GM19328 (cell line): ENCODE measurements around the gene SCP2.

Experiments used
- ATAC-seq: cut with Tn5 transposase; IDR thresholded peaks from one replicate; pipeline ENCODE4 v1.9.1; 2021; ENCODE audit warnings: mild to moderate bottlenecking, moderate library complexity; ENCODE audit not compliant: unreplicated experiment

Gene SCP2

DNA sequence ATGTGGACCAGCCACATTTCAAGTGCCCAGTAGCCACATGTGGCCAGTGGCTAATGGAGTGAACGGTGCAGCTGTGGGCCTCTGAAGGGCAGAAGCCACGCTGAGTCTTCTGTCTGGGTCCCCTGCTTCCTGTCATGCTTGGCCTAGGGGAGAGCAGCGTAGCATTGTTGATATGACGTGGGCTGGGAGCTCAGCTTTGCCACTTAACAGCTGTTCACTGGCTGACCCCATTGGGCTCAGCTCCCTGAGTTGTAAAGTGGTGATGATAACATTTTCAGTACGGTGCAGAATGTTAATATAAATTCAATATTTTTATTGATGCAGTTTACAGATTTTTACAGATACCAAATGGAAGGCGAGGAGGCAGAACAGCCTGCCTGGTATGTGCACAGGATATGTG lies 139.4 kb downstream of the SCP2 start:
- no peak for ATAC-seq

DNA sequence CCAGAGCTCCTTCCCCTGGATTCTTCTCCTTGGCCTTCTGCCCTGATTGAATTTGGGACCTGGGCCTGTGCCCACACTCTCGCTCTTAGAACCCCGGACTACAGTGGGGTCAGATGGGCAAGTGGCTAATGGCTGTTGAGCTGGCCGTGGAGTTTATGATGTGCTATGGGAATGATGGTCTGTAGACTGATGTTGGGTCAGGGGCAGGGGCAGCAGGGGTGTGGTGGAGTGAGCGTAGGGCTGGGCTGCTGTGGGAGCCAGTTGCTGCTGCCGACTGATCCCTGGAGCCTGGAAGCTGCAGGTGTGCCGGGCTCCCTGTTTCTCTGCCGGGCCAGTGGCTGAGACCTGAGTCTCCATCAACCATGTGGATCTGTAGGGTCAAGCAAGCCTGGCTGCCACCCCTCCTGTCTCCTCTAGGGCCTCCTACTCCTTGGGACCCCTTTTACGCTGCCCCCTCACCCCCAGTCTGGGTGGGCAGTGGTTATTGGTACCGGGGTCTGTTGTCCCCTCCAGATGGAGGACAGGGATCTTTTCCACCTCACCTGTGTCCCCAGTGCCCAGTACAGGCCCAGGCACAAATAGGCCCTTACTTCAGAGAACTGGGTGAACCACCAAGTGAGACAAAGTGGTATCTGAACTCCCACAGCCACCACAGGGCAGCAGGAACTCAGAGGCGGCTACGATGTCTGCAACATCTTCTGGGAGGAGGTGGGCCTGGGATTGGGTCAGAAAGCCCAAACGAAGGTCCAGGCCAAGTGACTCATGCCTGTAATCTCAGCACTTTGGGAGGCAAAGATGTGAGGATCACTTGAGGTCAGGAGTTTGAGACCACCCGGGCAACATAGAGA lies 140.0 kb downstream of the SCP2 start:
- ATAC-seq: no peak

DNA sequence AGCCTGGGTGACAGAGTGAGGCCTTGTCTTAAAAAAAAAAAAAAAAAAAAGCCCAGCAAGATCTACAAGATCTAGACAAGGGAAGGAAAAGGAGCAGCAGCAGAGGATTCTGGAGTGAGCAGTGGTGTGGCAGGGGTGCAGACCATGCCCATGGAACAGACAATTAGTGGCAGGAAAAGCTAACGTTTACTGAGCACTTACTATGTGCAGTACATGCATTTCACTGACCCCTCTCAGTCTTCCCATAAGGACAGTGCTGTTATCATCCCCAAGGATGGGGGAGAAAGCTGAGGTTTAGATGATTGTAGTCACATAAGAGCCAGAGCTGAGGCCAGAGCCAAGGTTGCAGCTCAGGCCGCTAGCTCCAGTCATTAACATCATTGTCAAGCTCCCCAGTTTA lies 140.8 kb downstream of the SCP2 start:
- ATAC-seq: no peak

DNA sequence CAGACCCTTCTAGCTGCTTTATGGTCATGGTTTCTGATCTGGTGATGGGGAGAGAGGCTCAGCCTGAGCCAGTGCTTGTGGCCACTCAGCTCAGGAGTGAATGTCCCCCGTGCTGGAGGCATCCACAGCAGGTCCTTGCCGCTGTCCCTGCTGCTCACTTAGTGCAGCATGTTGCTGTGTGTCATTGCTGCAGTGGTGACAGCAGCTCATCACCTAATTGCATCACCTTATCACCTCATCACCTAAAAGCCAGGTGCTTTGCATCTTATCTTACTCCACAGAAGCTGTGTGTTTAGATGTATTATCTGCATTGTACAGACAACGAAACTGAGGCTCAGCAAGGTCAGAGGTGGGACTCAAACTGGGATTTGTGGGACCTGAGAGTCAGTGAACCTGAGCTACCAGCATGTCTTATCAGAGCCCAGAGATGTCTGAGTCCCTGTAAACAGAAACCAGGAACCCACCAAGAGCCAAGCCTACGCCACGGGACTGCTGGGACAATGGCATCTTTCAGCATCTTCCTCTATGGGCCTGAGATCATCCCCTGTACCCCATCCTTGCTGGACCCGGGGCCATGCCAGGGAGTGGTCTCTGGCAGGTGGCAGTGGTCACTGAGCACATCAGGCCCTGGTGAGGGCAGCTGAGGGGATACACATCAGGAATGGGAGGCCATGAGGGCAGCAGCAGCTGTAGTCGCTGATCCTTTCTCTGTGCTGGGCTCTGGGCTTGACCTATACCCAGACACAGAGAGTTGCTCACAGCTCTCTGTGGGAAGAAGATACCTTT lies 141.4 kb downstream of the SCP2 start:
- no peak for ATAC-seq

DNA sequence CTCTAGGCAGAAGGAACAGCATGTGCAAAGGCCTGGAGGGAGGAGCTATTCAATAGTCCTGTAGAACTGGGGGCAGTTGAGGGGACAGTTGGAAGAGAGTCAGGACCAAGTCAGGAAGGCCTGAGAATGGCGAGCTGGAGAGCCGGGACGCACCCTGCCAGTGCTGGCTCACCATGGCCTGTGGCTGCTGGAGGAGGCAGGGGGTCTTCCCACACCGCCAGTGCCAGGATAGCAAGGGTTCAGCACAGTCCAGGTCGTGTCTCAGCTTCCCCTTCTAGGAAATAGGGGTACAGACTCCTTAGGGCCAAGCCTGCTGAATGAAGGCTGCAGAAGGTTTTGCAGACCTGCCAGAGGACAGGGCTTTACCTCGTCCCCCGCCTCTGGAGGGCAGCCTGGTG lies 142.2 kb downstream of the SCP2 start:
- ATAC-seq: no peak

DNA sequence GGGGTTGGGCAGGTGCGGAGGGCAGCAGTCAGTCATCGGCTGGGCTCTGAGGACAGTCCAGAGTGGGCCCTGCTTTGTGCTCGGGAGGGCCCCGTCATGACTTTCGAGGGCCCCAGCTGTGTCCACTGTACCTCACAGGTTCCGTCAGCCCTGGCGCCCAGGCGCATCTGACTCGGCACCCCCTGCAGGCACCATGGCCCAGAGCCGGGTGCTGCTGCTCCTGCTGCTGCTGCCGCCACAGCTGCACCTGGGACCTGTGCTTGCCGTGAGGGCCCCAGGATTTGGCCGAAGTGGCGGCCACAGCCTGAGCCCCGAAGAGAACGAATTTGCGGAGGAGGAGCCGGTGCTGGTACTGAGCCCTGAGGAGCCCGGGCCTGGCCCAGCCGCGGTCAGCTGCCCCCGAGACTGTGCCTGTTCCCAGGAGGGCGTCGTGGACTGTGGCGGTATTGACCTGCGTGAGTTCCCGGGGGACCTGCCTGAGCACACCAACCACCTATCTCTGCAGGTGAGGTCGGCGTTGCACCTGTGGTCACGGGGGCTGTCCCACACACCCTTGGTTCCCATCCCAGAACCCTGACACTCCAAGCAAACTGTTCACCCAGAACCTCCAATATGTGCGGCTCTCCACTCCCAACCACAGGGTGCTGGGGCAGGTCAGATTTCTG lies 142.7 kb downstream of the SCP2 start:
- no peak for ATAC-seq

DNA sequence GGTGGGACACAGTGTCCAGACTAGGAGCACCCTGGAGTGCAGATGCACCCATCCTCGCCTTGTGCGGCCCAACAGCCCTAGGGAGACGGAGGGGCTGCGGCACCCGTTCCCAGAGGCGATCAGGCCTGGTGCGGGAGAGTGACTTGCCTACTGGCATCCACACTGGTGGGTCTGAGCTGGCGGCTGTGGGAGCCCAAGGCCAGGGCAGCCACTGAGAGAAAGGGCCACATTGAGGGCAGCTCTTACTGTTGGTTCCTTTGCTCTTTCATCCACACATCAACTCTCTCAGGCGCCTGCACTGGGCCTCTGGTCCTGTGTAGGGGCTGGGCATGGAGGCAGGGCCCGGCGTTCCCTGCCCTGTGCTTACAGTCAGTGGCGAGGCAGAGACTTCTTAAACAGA lies 143.5 kb downstream of the SCP2 start:
- no peak for ATAC-seq

DNA sequence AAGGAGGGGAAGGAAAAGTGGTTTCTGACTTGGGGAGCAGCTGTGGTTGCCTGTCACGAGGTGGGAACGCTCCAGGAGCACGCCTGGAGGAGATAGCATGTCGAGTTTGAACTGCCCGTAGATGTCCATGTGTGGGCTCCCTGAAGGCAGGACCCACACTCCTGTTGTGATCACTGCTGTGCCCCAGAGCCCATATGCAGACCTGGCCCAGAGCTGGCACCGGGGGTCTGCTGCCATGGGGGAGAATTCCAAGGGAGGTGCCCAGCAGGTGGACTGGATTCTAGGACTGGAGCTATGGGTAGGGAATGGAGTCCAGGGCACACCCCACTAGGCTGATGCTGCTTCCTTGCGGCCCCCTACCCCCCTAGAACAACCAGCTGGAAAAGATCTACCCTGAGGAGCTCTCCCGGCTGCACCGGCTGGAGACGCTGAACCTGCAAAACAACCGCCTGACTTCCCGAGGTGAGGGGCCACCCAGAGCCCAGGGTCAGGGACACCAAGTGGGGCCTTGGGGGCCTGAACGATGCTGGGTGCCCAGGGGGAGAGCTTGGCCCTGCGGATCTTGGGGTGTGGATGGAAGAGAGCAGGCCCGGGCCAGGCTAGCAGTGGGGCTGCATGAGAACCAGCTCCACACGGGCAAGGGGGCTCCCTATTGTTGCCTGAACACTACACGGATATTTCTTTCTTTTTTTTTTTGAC lies 144.2 kb downstream of the SCP2 start:
- ATAC-seq: no peak

DNA sequence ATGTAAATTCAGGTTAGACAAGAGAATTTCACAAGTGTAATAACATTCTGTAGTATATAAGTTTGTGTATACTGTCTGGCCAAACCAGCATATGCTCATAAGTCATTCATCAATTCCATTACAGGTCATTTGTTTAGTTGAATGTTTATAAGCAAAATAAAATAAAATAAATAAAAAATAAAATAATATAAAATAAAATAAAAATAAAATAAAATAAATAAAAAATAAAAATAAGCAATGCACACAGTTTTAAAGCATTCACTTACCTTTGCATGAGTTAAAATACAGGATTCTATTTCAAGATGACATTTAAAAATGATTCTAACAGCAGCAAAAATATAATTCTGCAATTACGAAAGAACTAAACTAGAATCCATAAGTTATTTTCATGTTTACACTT lies 144.8 kb downstream of the SCP2 start:
- no peak for ATAC-seq

DNA sequence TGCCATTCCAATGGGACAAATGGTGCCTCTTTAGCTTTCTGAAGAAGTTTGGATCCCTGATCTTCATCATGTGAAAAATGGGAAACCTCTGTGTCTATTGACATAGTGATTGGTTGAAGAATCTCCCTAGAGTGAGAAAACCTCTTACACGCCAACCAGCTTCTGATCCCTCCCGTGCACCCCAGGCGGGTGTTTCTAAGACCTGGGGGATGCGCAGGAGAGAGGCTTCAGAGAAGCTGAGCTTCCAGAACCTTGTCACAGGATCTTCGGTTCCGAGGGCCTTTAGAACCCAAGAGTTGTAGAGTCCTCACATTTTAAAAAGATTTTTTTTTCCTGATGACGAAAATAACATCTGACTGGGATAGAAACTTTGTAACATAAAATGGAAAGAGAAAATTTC lies 146.2 kb downstream of the SCP2 start:
- no peak for ATAC-seq

DNA sequence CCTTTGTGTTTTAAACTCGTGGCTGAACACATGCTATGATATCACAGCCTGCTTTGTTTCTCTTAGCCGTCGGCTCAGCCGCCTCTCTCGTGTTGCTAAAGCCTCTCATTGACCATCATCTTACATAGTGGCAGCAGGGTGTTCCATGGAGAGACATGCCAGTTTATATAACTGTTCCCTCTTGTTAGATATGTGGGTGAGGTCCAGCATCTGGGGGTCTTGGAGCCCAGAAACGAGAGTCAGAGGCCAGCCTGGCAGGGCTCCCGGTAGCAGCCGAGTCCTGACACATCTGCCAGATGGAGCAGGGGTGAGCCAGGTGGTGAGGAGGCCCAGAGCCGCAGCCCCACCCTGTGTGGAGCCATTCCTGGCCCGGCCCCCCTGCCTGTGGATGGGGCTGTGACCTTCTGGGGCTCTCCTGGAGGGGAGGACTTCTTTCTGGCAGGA lies 146.8 kb downstream of the SCP2 start:
- ATAC-seq: no peak

DNA sequence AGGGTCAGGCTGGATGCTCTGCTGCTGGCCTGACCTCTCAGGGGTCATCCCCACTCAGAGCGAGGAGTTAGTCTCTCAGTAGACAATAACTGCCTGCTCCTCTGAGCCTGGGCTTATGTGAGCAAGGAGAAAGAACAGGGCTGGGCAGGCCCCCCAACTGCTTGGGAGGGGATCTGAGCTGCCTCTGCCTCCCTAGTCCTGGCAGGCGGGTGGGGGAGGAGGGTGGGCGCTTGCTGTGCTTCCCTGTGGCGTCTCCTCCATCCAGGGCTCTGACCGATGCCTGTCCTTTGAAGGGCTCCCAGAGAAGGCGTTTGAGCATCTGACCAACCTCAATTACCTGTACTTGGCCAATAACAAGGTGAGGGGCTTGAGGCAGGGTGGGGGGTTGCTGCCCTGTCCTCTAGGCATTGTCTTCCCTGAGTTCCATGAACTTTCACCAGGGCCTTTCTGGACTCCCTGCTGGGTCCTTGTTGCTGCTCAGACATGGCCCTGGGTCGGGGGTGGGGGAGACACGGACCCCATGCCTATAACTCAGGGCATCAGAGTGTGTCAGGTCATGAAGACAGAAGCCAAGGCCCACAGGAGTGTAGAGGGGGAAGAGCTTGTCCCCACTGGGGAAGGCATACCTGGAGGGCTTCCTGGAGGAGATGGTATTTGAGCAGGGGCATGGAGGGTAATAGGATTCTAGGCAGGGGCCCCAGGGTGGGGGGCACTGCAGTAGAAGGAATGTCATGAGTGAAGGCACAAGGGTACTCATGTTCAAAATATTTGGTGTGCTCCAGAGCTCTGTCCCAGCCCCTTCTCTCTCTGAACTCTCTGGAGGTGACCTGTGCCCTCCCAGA lies 147.5 kb downstream of the SCP2 start:
- no peak for ATAC-seq

DNA sequence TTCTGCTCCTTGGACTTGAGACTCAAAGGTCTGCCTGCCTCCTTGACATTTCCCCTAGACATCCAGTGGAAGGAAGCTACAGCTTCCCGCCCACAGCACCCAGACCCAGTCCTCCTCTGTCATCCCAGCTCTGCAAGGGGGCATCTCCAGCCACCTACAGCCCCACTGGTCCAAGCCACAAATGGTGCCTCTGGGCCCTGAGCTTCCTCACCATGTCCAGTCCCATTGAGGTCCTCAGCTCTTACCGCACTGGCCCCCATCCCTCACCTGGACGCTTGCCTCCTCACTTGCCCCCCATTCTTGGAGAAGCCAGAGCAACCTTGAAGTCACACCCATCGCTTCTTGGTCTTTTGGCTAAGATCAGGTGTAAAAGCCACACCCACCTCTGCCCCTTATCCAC lies 148.1 kb downstream of the SCP2 start:
- ATAC-seq: no peak

DNA sequence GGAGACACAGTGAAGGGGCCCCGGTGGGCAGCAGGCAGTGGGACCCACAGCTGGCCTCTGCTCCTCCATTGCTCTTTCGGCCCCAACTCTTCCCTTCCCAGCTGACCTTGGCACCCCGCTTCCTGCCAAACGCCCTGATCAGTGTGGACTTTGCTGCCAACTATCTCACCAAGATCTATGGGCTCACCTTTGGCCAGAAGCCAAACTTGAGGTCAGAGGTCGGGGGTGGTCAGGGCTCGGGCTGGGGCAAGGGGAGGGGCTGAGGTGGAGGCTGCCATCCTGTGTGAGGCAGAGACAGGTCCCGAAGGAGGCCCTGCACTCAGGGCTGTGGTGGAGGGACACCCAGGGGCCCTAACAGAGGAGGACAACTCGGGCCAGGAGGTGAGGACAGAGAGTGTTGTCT lies 148.7 kb downstream of the SCP2 start:
- ATAC-seq: no peak

DNA sequence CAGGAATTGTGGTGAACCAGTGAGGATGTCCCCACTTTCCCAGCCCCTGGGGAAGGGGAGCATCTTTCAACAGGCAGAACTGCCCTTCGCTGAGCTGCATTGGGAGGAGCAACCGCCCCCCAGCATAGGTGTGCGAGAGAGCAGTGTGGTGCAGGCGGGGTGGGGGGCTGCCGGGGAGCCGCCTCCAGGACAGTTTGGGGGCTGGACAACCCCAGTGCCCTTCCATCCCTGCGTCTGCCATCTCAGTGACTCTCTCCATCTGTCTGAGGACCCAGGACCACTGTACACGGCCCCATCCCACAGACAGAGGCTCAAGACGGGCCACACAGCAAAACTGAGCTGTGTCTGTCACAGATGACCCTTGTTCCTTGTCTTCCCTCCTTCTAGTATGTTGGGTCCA lies 149.1 kb downstream of the SCP2 start:
- no peak for ATAC-seq

DNA sequence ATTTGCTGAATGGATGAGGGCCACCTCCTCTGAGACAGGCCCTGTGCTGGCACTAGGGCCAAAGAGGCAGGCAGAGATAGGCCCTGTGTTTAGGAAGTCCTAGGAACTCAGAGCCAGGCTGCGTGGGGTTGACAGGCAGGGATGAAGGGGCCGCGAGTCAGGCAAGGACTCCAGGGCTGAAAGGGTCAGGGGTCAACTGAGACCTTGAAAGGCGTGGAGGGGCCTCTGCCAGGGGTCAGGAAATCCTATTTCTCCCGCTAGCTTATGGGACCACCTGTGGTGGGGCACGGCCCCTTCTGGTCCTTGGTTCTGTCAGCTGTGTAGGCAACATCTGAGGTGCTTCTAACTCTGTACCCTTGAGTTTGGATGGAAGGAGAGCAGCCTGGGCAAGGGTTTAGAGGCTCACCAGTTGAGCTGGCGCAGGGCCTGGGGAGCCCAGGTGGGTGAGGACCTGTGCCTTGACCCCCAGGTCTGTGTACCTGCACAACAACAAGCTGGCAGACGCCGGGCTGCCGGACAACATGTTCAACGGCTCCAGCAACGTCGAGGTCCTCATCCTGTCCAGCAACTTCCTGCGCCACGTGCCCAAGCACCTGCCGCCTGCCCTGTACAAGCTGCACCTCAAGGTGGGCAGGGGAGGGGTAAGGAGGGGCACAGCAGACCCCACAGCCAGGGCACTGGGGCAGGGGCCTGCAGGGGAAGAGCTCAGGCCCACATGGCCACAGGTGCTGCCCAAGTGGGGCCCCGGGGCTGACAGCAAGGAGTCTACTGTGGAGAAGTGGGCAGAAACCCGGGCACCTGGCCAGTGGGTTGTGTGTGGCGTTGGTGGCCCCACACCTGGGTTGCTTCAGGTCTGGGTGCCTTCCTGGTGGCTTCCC lies 149.9 kb downstream of the SCP2 start:
- no peak for ATAC-seq

DNA sequence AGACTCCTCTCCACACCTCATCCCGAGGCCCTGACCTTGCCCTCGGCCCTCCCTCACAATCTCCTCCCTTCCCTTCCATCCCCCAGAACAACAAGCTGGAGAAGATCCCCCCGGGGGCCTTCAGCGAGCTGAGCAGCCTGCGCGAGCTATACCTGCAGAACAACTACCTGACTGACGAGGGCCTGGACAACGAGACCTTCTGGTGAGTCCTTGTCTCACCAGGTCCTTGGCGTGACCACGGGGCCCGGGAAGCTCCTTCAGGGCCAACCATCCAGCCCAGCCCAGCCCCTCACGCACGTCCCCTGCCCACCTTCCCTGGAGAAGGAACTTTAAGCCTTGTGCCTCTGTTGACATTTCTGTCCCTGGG lies 150.5 kb downstream of the SCP2 start:
- ATAC-seq: no peak

DNA sequence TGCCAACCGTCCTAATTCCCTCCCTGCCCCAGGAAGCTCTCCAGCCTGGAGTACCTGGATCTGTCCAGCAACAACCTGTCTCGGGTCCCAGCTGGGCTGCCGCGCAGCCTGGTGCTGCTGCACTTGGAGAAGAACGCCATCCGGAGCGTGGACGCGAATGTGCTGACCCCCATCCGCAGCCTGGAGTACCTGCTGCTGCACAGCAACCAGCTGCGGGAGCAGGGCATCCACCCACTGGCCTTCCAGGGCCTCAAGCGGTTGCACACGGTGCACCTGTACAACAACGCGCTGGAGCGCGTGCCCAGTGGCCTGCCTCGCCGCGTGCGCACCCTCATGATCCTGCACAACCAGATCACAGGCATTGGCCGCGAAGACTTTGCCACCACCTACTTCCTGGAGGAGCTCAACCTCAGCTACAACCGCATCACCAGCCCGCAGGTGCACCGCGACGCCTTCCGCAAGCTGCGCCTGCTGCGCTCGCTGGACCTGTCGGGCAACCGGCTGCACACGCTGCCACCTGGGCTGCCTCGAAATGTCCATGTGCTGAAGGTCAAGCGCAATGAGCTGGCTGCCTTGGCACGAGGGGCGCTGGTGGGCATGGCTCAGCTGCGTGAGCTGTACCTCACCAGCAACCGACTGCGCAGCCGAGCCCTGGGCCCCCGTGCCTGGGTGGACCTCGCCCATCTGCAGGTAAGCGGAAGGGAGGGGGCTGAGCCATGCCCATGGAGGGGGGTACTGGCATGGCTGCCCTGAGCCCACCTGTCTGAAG lies 151.4 kb downstream of the SCP2 start:
- ATAC-seq: no peak

DNA sequence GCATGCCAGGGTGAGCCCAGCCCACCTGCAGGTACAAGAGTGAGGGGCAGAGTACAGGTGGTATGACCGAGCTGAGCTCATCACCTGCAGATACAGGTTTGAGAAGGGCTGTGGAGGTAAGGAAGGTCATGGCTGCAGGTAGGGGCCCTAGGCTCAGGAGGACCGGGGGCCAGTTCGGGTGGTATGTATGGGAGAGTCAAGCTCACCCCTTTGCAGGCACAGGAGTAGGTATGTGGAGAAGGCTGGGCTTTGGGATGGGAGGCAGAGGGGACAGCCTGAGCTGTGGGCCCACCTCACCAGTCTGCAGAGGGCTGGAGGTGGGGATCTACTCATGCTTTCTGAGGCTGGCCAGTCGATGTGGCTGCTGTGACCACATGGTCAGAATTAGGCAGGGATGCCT lies 152.2 kb downstream of the SCP2 start:
- no peak for ATAC-seq
